HFFc6 (cell line): ENCODE measurements around the gene CADPS2. TPM values are rescaled to one million over a fixed set of nuclear protein-coding genes. Genes with fewer than 3 reads are reported as not detected.

Experiments
- DNase-seq: peaks from one replicate; pipeline ENCODE4 v3.0.0-alpha.2; 2018
- H3K27ac Mint-ChIP-seq: 2 replicates; pipeline ENCODE4 v1.8.0; 2020; ENCODE audit warnings: mild to moderate bottlenecking, mixed read lengths
- H3K27me3 Mint-ChIP-seq: 2 replicates; pipeline ENCODE4 v1.8.0; 2021; ENCODE audit warnings: mild to moderate bottlenecking, moderate library complexity, mixed read lengths; ENCODE audit not compliant: insufficient read depth
- H3K36me3 Mint-ChIP-seq: 2 replicates; pipeline ENCODE4 v1.8.0; 2021; ENCODE audit warnings: low read depth, mixed read lengths
- H3K4me1 Mint-ChIP-seq: 2 replicates; pipeline ENCODE4 v1.8.0; 2020; ENCODE audit warnings: low read depth, mixed read lengths
- H3K4me3 Mint-ChIP-seq: 2 replicates; pipeline ENCODE4 v1.8.0; 2020; ENCODE audit warnings: mild to moderate bottlenecking, moderate library complexity, mixed read lengths
- H3K9me3 Mint-ChIP-seq: 2 replicates; pipeline ENCODE4 v1.8.0; 2020; ENCODE audit warnings: mild to moderate bottlenecking, mixed read lengths
- CTCF ChIP-seq: fragments of 200-600 bp; sonication (generic); IDR thresholded peaks from 2 replicates; pipeline ENCODE4 v1.5.0; 2021; ENCODE audit warnings: antibody characterized with exemption, mild to moderate bottlenecking
- total RNA-seq, 6 experiments: library from RNA; stranded (reverse); fragmentation: NEBNext Ultra II Directional; extraction: Animal tissue kit (Norgen Biotek cat#: 25700); gene quantifications; 2 replicates in 1 of 6; 3 replicates in 5 of 6; pipeline ENCODE4 v1.2.3, GENCODE V29; 2021

CADPS2 gene
- total RNA-seq, 6 experiments from 2014 or later, result not detected

- H3K27ac Mint-ChIP-seq, result no peak overlapping the region
Observed at GRCh38 chr7:122770686-122771335, 115.4 kb downstream of the CADPS2 start.

DNA sequence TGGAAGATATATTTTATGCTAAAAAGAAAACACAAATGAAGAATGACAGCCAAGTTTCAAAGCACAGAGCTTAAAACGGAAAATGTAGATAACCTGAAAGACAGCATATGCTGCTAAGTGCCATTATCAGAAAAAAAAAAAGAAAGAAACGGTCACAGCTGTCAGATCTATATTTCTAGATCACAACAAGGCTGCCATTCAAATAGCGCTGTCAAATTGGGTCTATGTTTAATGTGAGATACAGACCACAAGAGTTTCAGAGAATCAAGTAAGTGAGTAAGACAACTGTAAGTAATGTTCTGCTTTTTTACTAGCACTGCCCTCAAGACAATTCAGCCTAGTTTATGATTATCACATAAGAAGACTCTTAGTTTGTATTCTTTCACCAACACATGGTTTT, 117.4 kb downstream of the CADPS2 start:
- H3K4me3 Mint-ChIP-seq, result no peak overlapping the region
- no peaks in the 10 kb centered on the region for H3K4me1 Mint-ChIP-seq
- H3K36me3 Mint-ChIP-seq, result no peaks in the 10 kb centered on the region
- DNase-seq, result no peak
- no peaks in the 10 kb centered on the region for H3K27me3 Mint-ChIP-seq
- peaks cover 32% of the 10 kb centered on the region for H3K9me3 Mint-ChIP-seq
- TF ChIP-seq CTCF, result no peak
- H3K27ac Mint-ChIP-seq, result no peak overlapping the region

More at GRCh38 chr7:122770686-122771335, 115.4 kb downstream of the CADPS2 start:
- H3K9me3 Mint-ChIP-seq, result peaks cover 24% of the 10 kb centered on the region
- no peaks in the 10 kb centered on the region for H3K4me1 Mint-ChIP-seq
- H3K36me3 Mint-ChIP-seq, result 0 out of 2 replicates have a peak, but pooled peaks cover 3% of the 10 kb centered on the region
- DNase-seq, result no peak
- H3K4me3 Mint-ChIP-seq, result no peak overlapping the region
- no peaks in the 10 kb centered on the region for H3K27me3 Mint-ChIP-seq
- TF ChIP-seq CTCF, result no peak

DNA sequence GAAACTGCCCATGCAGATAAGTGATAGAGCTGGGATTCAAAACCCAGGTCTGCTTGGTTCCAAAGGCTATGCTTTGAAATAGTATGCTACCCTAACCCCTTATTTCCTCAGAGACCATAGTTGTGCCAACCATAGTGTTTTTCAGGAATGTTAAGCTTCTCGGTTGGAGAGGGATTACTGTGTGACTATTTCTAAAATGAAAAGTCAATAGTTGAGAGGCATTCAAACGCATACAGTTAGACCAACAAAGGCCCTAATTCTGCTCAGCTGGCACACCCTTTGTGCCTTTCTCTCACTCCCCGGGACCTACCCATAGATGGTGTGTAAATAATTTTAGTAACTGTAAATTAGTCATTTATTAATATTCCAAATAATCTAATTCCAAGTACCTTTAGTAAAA, 118.9 kb downstream of the CADPS2 start:
- DNase-seq, result no peak
- TF ChIP-seq CTCF, result no peak
- Mint-ChIP-seq H3K4me1 (no peaks in the 10 kb centered on the region), H3K9me3 (peaks cover 32% of the 10 kb centered on the region), H3K27me3 (no peaks in the 10 kb centered on the region), H3K36me3 (no peaks in the 10 kb centered on the region), H3K27ac (no peak overlapping the region), H3K4me3 (no peak overlapping the region)

GRCh38 chr7:122766593-122766992, 119.7 kb downstream of the CADPS2 start:
- no peak for TF ChIP-seq CTCF

DNA sequence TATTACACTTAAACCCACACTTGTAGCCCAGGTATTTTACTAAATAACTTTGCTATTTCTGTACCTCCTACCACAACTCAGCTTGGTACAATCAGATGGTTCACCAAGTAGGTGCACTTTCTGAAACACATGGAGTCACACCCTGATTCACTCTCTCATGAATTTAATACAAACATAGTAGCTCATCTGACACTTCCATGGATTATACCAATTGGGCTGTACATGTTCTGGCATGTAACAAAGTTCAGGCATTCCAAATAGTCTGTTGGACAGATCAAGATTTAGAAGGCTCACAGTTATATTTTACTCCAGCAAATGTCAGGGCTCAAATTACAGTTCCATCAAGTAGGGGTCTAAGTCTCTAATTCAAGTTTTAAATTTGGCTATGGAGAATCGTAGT, 121.4 kb downstream of the CADPS2 start:
- Mint-ChIP-seq H3K27ac (no peak overlapping the region), H3K27me3 (no peaks in the 10 kb centered on the region), H3K4me1 (no peaks in the 10 kb centered on the region), H3K4me3 (no peak overlapping the region), H3K36me3 (no peaks in the 10 kb centered on the region), H3K9me3 (peaks cover 32% of the 10 kb centered on the region)
- no peak for DNase-seq
- no peak for TF ChIP-seq CTCF

More at GRCh38 chr7:122766593-122766992, 119.7 kb downstream of the CADPS2 start:
- no peaks in the 10 kb centered on the region for H3K27me3 Mint-ChIP-seq
- H3K27ac Mint-ChIP-seq, result no peak overlapping the region
- no peaks in the 10 kb centered on the region for H3K36me3 Mint-ChIP-seq
- no peak for DNase-seq
- H3K9me3 Mint-ChIP-seq, result peaks cover 33% of the 10 kb centered on the region
- H3K4me3 Mint-ChIP-seq, result no peak overlapping the region
- H3K4me1 Mint-ChIP-seq, result no peaks in the 10 kb centered on the region
